Stomach (tissue), 9 donors: ENCODE measurements around the gene HHIPL1. TPM values are rescaled to one million over a fixed set of nuclear protein-coding genes. Genes with fewer than 3 reads are reported as not detected.

Experiments used
- DNase-seq, 2 donors: peaks; one replicate each; pipeline versions ENCODE4 v3.0.0 to v3.0.0-alpha.2; 2013 to 2019
- H3K27ac ChIP-seq, 5 donors: fragments of 200-600 bp in 4 of 5; sonication (generic) in 4 of 5; one replicate each; pipeline ENCODE4 v1.5.1; 2013 to 2019; ENCODE audit warnings: mild to moderate bottlenecking in 1 of 5, moderate library complexity in 1 of 5
- H3K27me3 ChIP-seq, 3 donors: fragments of 200-600 bp; sonication (generic); one replicate each; pipeline ENCODE4 v1.5.1; 2017 to 2019; ENCODE audit warnings: mixed run types in 1 of 3
- H3K36me3 ChIP-seq, 4 donors: fragments of 200-600 bp; sonication (generic); 1 replicate in 3 of 4; 2 replicates in 1 of 4; pipeline ENCODE4 v1.5.1; 2016 to 2019
- H3K4me1 ChIP-seq, 4 donors: fragments of 200-600 bp; sonication (generic); one replicate each; pipeline ENCODE4 v1.5.1; 2016 to 2019
- H3K4me3 ChIP-seq, 4 donors: fragments of 200-600 bp; sonication (generic) in 3 of 4; one replicate each; pipeline ENCODE4 v1.5.1; 2016 to 2019; ENCODE audit warnings: mild to moderate bottlenecking in 1 of 4
- H3K9me3 ChIP-seq, 4 donors: fragments of 200-600 bp; sonication (generic); one replicate each; pipeline ENCODE4 v1.5.1; 2016 to 2019
- CTCF ChIP-seq, 7 experiments: fragments of 450-650 bp in 4 of 7; fragments of 200-600 bp in 3 of 7; sonication (generic) in 3 of 7; IDR thresholded peaks; one replicate each; pipeline ENCODE4 v1.5.1; 2016 to 2019; ENCODE audit warnings: antibody characterized with exemption in 7 of 7, control low read depth in 2 of 7, mild to moderate bottlenecking in 1 of 7
- EP300 ChIP-seq: sonication (generic); formaldehyde crosslinking; IDR thresholded peaks from one replicate; pipeline ENCODE4 v1.6.1; 2017; ENCODE audit warnings: antibody characterized with exemption
- POLR2A ChIP-seq, 4 donors: fragments of 450-650 bp; IDR thresholded peaks; one replicate each; pipeline ENCODE4 v1.6.1; 2016; ENCODE audit warnings: antibody characterized with exemption in 4 of 4, control low read depth in 2 of 4, mild to moderate bottlenecking in 1 of 4, moderate library complexity in 1 of 4
- POLR2AphosphoS5 ChIP-seq, 3 donors: sonication (generic); formaldehyde crosslinking; IDR thresholded peaks; one replicate each; pipeline ENCODE4 v1.6.1; 2016; ENCODE audit warnings: antibody characterized with exemption in 3 of 3
- WGBS, 5 donors: extraction: QIAGEN DNeasy Blood & Tissue Kit in 3 of 5; methylation state at CpG; one replicate each; pipeline versions ENCODE4 v1.1.5 to v1.1.7; 2013 to 2018; 5-methylcytosine and 5-hydroxymethylcytosine counted together
- intact Hi-C: fragments of 100-400 bp; cut with DNase I; formaldehyde crosslinking; loops from one replicate; pipeline ENCODE4 v1.15.1; 2023; ENCODE audit warnings: low total_unique reads
- polyA plus RNA-seq, 3 donors: library from polyadenylated mRNA; stranded (reverse); fragments of 200-250 nt; gene quantifications; one replicate each; pipeline ENCODE4 v1.2.3, GENCODE V29; 2013
- total RNA-seq, 5 donors: library from RNA; depleted of rRNA; stranded (reverse); fragments of >200 nt; gene quantifications; one replicate each; pipeline versions ENCODE4 v1.1.0 to v1.2.3, GENCODE V29; 2014 to 2016
- donor health status: healthy with polysubstance abuse.
- donor health status: Bipolar disorder and iron deficiency.
- donor health status: healthy.

HHIPL1 gene
- total and polyA plus RNA-seq, 8 donors: 0.15 to 2.0 (median 0.68) TPM; not detected in 1

- peaks cover 0 to 24% (median 3%) of the 10 kb centered on the region in 3 donors for H3K27me3 ChIP-seq
- H3K27ac ChIP-seq: peak overlapping the region; percentile 90 to 96 (median 92)
- peak in 1 of 2 donors; percentile 77 for DNase-seq
- no peaks in the 10 kb centered on the region for H3K36me3 ChIP-seq
- H3K9me3 ChIP-seq: no peaks in the 10 kb centered on the region
- H3K4me3 ChIP-seq: peak overlapping the region; percentile 67 to 87 (median 78)
- intact Hi-C loops: loop anchor here (5.0 kb wide), 1 partner anchor 38 kb away; no protein-coding TSS in a partner anchor
- WGBS, 5 donors: 0 to 2% (median 0%) methylated on average over 14 to 50 of the region's 50 CpGs
- H3K4me1 ChIP-seq: peaks cover 39 to 63% (median 54%) of the 10 kb centered on the region in 4 donors
- no peak for TF ChIP-seq POLR2AphosphoS5 (IDR thresholded peaks at IDR 0.05)
- TF ChIP-seq CTCF (IDR thresholded peaks at IDR 0.05): no peak
- no peak for TF ChIP-seq POLR2A (IDR thresholded peaks at IDR 0.05)
- no peak for TF ChIP-seq EP300
These were observed 40.1 kb upstream of the HHIPL1 start for GRCh38 chr14:99604766-99605298.

- Histone ChIP-seq H3K9me3 (no peaks in the 10 kb centered on the region), H3K4me1 (peaks cover 33 to 57% (median 48%) of the 10 kb centered on the region in 4 donors), H3K4me3 (peak overlapping the region; percentile 67 to 87 (median 78)), H3K27me3 (peaks cover 0 to 24% (median 3%) of the 10 kb centered on the region in 3 donors), H3K27ac (peak overlapping the region; percentile 90 to 96 (median 92)), H3K36me3 (no peaks in the 10 kb centered on the region)
- TF ChIP-seq POLR2AphosphoS5 (IDR thresholded peaks at IDR 0.05) (no peak), EP300 (no peak), POLR2A (IDR thresholded peaks at IDR 0.05) (no peak), CTCF (IDR thresholded peaks at IDR 0.05) (no peak)
- DNase-seq: peak; percentile 74 to 89
- WGBS, 5 donors: 2 to 9% (median 2%) methylated on average over 9 to 38 of the region's 38 CpGs
- intact Hi-C loops: no loop called here
These were observed 39.5 kb upstream of the HHIPL1 start for GRCh38 chr14:99605299-99605961.

- H3K27ac ChIP-seq: peak overlapping the region in 1 of 5 donors; percentile 92
- intact Hi-C loops: no loop called here
- H3K27me3 ChIP-seq: peaks cover 0 to 24% (median 3%) of the 10 kb centered on the region in 3 donors
- no peaks in the 10 kb centered on the region for H3K36me3 ChIP-seq
- no peak for TF ChIP-seq POLR2AphosphoS5 (IDR thresholded peaks at IDR 0.05)
- no peak for TF ChIP-seq EP300
- TF ChIP-seq CTCF (IDR thresholded peaks at IDR 0.05): no peak
- no peak for TF ChIP-seq POLR2A (IDR thresholded peaks at IDR 0.05)
- 64 to 83% (median 70%) methylated on average over 7 of the region's 7 CpGs for WGBS, 5 donors
- no peak for DNase-seq
- H3K4me3 ChIP-seq: no peak overlapping the region
- peaks cover 23 to 48% (median 39%) of the 10 kb centered on the region in 4 donors for H3K4me1 ChIP-seq
- no peaks in the 10 kb centered on the region for H3K9me3 ChIP-seq
These were observed 38.6 kb upstream of the HHIPL1 start for GRCh38 chr14:99606359-99606758.

- Histone ChIP-seq H3K36me3 (no peaks in the 10 kb centered on the region), H3K4me3 (no peak overlapping the region), H3K27ac (no peak overlapping the region), H3K4me1 (peaks cover under 1 to 40% (median 29%) of the 10 kb centered on the region in 4 donors), H3K9me3 (no peaks in the 10 kb centered on the region), H3K27me3 (peaks cover 0 to 15% (median 0%) of the 10 kb centered on the region in 3 donors)
- no peak for DNase-seq
- intact Hi-C loops: no loop called here
- WGBS, 5 donors: 79 to 100% (median 99%) methylated on average over 2 of the region's 2 CpGs
- TF ChIP-seq POLR2A (IDR thresholded peaks at IDR 0.05) (no peak), CTCF (IDR thresholded peaks at IDR 0.05) (no peak), EP300 (no peak), POLR2AphosphoS5 (IDR thresholded peaks at IDR 0.05) (no peak)
These were observed 36.3 kb upstream of the HHIPL1 start for GRCh38 chr14:99608591-99608990.
